HG02759 (cell line): ENCODE measurements around the gene TSPAN7.

ENCODE experiments used
- ATAC-seq: cut with Tn5 transposase; IDR thresholded peaks from one replicate; pipeline ENCODE4 v1.9.1; 2021; ENCODE audit warnings: mild to moderate bottlenecking, moderate library complexity; ENCODE audit not compliant: unreplicated experiment

Gene TSPAN7

DNA sequence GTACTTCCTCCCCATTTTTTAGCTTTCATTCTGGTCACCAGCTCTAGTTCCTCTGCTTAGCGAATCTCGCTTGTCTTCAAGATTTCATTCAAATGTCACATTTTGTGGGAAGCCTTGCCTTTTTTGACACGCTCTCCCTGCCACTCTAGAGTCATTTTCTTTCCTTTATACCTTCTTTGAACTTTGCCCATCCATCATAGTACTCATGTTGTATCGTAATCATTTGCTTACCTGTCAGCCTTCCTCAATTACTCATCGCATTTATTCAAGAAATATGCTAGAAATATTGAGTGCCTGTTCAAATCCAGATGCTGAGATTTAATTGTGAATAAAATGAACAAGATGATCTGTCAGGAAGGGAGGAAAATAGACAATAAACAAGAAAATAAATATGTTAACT, 21.8 kb downstream of the TSPAN7 start:
- ATAC-seq = no peak

DNA sequence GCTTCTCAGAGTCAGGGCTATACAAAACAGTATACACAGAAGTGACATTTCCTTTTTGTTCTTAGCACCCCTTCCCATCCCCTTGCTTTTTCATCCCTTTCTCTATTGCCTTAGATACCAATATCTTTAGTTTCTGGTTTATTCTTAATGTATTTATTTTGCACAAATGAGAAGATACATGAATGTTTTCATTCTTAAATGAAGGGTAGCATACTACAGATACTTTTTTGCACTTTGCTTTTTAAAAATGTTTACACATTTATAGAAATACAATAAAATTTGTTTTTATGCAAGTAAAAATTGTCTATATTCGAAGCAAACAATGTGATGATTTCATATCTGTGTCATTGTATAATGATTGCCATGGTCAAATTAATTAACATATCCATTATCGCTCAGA, 33.1 kb downstream of the TSPAN7 start:
- ATAC-seq = no peak

DNA sequence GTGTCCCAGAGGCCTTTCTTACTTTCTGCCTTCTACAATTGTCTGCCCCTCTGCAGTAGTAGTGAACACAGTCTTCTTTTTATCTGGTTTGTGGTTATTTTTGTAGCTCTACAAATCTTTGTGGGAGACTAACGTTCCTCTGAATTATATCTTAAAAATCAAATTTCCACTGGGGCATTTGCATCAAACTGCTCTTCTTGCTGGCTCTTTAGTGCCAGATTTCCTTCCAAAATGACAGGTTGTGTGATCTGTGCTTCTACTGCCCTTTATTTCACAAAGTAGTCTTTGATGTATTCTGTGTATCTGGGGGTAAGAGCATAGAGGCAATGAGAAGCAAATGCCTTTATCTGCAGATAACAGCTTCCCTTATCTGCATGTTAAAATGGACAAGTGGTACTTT, 34.5 kb downstream of the TSPAN7 start:
- ATAC-seq = no peak

DNA sequence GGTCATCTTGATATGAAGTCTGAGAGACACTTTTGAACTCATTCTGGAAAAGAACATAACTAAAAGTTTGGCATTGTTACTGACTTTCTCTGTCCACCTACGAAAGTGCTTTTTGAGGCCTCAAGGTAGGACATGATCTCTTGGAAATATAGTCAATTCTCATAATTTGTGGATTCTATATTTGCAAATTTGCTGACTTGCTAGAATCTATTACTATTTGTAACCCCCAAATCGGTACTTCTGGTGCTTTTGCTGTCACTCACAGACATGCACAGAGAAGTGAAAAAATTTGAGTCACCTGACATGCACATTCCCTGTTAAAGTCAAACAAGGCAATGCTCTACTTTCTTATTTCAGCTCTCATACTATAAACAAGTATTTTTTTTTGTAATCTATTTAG, 35.6 kb downstream of the TSPAN7 start:
- ATAC-seq = no peak

DNA sequence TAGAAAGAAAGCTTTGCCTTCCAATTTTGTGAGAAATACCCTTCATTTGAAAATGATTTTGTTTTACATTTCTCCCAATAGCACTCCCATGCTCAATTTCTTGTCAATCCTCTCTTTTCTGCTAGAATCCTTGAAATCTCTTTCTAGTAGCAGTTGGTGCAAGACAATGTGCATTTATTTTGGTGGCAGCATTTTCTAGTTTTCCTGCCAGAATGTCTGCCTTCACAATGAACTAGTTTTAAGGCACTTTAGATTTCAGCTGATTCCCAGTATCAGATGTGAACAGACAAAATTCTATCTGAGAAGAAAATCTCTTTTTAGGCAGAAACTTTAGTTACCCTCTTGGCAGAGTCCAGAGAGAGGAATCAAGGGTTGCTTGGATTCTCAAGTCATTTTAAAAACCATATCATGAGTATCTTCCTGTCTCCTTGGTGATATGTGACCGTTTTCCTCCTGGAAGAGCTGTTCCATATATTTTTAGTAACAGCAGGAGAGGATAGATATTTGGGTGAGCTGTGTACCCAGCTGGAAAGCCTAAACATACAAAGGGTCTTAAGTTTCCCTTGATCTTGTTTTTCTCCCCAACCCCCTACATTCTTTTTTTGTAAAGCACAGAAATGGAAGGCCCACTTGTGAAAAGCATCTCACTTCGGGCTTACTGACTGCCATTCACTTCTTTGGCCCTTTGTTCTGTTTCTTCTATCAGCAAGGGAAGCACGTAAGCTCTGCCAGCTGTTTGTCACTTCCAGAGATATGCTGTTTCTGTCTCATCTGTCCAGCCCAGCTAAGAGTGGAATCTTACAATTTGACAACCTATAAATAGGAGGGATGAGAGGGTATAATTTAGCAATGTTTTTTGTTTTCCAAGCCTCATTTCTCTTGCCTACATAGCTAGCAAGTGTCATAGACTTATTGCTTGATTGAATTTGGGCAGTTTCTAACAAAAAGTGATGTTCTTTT, 38.7 kb downstream of the TSPAN7 start:
- ATAC-seq = no peak

DNA sequence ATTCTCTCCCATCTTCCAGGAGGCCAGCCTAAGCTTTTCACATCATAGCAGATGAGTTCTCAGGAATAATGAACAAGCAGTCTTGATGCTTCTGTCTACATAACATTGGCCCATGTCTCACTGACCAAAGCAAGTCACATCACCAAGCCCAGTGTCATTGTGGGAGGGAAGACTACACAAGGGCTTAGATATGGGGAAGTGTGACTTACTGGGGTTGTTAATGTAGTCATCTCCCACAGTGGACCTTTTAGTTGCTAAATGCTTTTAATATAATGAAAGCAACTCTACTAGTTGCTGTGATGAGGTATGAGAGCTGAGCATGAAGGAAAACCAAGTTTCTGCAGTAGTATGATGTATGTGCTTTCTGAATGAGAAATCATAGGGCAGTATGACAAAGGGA, 40.5 kb downstream of the TSPAN7 start:
- ATAC-seq = no peak

DNA sequence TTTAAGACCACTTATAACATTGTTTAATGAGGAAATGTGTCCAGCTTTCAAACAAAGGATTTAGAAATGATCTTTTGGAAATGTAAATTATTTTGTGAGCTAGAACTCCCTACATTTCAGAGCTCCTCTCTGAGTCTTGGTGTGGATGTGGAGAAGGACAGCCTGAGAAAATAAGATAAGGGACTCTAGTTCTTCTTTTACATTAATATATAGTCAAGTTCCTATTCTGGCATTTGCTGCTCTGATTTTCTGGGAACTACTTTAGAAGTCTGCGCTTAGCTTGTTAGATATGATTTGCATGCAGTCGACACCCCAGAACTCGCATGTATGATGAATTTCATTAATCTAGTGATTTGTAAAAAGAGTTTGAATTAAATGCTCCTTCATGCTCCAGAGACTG, 45.5 kb downstream of the TSPAN7 start:
- ATAC-seq = no peak

DNA sequence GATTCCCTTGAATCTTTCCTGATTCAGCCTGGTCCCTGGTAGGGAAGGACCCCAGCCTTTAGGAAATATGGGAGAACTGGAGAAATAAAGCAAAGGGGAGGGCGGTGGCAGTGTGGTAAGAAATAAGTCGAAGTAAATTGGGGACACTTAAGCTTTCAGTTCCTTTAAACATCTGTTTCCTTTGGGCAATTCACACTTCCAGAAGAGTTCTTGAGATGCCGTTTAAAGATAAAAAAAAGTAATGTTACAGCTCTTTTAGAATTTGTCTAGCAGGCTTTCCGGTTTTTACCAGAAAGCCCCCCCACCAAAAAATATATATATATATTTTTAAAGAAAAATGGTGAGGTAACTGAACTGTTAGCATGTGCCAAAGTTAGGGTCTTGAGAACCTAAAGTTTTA, 46.6 kb downstream of the TSPAN7 start:
- ATAC-seq = no peak

DNA sequence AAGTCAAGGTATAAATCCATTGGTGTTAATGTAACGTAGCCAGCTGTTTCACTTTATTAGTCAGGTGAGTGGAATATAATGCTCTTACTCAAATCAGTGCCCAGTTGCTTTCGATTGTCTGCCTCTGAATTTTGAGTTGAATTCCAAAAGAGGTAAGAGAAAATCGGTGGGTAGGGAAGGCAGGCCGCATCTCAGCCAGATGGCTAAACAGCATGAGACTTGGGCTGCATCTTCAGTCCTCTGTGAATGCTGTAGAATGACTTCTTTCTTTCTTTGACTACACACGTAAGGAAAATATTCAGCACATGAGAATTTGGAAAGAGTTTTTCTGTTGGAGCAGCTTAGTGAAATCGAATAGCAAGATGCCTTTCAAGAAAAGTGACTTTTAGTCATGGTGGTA, 49.5 kb downstream of the TSPAN7 start:
- ATAC-seq = no peak

DNA sequence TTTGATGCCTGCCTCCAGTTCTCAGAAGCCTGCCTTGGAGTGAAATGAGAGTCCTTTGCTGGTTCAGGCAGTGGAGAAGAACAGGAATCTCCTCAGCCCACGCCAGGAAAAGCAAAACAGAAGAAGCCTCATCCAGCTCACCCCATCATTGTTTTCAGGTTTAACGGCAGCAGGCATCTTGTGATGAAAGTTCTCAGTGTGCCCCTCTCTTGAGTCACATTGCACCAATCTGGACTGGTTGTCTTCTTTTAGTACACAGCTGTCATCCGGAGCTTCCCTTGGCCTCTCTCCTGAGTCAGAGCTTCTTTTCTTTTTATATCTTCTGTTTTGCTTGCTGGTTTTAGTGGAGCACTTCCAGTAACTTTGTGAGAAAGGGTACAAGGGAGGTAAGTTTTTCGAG, 50.9 kb downstream of the TSPAN7 start:
- no peak for ATAC-seq

DNA sequence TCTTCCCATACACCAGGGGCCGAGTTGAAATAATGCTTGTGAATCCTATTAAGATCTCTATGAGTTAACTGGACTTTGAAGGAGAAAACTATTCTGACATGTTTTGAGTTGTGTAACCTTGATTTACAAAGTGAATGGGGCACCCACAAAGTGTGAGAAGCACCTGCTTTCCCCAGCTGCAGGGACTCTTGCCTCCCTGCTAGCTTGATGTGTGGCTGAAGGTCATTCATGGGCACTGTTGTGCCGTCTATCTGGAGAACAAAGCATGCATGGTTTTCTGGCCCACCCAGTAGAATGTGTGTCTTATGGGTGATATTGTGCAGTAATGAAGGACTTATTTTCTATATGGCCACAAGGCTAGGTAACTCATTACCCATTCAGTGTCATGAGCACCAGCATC, 53.1 kb downstream of the TSPAN7 start:
- no peak for ATAC-seq

DNA sequence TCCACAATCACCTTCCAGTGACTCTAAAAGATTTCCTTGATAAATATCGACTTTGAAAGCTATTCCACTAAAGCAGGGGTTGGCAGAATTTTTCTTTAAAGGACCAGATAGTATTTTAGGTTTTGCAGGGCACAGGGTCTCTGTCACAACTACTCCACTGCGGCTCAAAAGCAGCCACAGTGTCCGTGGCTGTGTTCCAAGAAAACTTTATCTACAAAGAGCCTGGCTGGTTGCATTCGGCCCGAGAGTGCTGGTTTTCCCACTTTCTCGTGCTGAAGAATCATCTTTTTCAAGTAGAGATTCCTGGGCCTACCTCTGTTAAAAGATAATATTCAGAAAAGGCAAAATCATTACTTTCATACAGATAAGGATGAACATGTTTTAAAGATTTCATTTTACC, 55.6 kb downstream of the TSPAN7 start:
- no peak for ATAC-seq

DNA sequence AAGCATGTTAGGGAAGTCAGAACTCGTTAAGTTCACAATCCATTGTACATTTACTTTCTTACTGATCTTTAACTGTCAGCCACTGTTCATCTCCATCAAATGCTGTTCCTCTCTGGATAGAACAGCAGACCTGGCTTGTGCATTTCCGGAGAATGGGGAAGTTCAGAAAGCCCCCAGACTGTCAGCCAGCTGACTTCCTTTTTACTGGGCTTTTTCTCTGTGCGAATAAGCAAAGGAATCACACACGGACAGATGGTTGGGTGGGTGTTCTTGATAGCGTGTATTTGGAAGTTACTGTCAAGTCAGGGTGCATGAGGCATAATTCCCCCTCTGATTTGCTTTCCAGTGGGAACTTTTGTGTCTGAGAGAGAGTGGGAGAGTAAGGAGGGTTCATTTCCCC, 56.8 kb downstream of the TSPAN7 start:
- no peak for ATAC-seq

DNA sequence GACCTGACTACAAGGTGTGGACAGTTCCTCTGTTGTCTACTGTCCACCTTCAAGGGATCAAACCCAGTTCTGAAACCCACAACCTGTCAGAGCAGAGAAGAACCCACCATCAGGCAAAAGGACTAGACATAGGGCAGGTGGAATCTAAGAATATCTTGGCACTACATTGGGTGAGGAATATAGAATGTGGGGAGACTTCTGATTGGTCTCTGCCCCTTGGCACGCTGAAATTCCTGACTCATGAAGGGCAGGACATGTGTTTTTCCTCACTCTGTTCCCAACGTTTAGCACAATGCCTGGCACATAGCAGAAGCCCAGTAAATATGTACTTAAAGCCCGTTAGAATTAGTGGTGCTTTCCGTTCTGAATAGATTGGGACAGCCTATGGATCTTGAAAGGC, 59.3 kb downstream of the TSPAN7 start:
- no peak for ATAC-seq

DNA sequence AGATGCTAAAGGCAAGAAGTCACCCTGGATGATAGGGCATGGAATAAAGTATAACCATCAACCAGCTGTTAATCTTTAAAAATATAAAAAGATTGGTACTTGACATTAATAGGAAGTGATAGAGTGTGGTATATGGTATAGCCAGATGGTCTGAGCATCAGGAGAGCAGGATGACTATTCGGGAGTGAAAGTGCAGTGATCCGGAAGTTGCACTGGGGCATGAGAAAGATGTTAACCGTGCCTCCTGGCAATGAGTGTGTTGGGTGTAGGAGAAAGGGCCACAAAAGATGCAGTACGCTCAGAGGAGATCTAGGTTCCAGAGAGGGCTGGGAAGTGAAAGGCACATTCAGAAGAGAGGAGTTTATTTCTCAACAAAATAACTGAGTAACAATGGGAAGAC, 65.0 kb downstream of the TSPAN7 start:
- no peak for ATAC-seq

DNA sequence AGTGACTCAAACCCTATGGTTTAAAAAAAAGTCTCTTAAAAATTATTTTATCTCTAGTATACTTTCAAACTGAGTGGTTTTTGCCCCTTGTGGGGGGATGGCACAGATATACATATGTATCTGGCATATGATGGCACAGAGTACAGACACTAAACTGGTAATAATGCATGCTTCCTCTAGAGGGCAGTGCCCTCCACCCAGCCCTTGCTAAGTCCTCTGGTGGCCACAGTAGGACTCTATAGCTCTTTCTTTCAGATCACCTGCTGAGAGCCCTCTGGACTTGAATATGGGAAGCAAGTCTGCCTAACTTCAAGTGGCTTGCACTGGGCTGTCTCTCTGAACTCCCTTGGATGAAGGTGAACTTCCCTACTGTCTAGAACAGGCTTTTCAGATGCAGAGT, 66.3 kb downstream of the TSPAN7 start:
- peak; percentile 74 for ATAC-seq

DNA sequence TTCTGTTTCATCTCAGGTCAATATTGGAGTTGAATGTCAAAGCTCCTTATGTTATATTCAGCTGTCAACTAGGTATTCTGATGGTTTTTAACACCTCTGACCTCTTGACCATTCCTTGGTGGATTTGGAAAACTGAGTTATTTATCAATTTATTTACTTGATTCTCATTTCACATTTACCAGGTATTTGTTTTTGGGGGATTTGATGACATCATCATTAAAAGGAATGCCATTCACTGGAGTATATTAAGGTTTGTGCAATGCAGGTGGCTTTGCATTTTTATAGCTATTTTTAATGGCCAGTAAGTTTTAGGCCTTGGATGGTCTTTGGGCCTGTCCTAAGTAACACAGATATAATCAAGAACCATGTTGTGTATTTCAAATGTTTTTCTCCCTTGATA, 67.2 kb downstream of the TSPAN7 start:
- no peak for ATAC-seq

DNA sequence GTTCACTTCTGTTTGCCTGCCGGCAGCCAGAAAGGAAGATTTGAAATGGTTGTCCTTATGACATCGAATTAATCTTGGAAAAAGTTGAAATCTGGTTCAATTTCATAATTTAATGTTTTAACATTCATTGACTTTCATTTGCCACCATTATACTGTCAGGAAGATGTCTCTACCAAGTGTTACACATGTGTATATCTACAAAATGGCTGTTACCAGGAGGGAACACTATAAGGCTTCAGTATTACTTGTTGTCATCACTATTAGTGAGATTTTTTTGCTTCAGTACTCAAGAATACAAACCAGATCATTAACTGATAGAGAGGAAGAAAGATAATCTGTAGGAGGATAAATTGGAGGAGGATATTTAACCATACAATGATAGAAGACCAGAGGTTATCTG, 71.2 kb downstream of the TSPAN7 start:
- no peak for ATAC-seq

DNA sequence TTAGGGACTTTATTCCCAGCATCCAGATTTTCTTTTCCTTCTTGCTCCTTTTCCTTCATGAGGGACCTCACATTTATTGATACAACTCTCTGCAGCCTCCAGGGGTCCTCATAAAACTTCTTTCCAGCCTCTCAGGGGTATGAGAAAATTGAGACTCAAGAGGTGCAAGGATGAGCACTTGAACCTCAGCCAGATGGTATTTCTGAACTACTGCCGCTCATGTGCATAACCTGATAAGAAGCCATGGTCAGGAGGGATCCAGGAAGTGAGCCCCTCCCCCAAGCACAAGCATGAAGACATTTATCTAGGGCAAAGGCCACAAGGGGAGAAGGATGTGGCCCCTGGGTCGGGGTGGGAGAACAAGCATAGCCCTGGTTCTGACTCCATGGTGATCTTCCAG, 73.3 kb downstream of the TSPAN7 start:
- no peak for ATAC-seq

DNA sequence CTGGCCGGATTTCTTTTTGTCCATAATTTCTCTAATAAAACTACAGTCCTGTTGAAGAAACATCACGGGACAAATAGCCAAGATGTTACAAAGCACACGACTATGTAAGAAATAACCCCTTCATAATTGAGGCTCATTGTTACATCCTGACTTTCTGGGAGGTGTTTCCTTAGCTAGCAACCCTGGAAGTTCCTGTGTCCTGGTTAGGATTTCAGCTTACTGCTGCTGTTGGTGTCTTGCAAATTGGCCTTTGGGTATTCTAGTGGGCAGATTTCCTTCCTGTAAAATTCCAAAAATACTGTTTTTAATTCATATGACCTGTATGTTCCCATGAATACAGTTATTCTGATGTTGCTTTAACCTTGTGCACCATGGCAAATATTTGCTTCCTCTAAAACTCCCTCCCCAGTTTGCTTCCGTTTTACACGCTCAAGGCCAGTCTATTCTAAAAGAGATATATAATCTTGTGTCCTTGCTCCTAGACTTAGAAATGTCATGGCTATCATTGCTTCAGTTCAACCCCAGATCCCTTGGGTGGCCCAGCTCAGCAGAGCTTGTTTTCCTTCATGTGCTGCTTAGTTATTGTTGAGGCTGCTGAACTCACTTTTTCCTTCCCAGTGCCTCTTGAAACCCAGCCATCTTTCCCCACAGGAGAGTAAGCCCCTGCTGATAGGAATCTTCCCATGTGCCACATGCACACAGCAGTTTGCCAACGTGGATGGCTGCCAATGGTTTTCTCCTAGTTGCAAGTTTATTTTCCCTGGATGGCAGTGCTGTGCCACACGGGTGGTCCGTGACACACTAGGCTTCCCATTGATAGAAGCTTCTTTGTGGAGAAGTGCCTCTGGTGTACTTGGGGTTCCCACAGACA, 75.8 kb downstream of the TSPAN7 start:
- ATAC-seq = no peak

DNA sequence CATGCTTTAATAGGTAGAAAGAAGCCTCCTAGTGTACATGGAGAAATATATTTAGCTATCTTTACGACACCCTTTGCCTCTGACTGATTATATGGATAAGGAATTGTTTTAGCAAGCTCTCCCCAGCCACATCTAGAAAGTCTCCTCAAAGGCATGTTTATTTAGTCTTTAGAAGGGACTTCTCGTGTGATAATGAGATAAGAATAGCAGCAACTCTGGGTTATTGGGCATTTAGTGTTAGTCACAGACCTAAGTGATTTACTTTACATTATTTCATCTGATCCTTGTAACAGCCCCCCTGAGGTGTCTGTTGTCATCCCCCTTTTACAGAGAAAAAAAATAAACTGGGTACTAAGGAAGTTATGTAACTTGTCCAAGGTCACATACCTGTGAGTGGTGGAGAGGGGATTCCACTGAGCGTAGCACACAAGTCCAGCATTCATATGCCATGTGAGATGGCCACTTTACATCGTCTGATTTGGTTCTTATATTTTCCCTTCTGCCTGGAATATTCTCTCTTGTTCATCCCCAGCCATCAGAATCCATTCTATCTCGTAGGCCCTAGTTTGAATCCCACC, 77.7 kb downstream of the TSPAN7 start:
- no peak for ATAC-seq

DNA sequence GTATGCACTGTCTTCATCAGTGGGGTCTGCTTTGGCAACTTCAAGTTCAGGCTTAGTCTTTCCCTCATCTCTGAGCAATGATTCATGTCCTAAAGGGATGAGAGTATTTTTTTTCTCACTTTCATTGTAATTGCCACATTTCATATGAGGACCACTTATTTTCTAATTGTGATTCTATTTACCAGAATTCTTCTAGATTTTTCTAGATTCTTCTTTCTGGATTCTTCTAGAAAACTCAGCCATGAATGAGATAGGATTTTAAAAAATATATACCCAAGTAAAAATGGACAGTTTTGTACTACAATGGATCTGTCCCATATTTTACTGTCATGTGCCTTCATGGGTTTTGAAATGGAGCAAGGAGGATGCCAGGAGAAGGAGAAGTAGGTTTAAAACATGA, 78.4 kb downstream of the TSPAN7 start:
- no peak for ATAC-seq
